COLO668 (cell line): ENCODE results near the gene SLC25A3.

ENCODE experiments used
- DNase-seq: peaks from one replicate; lab custom pipeline; 2025; ENCODE audit not compliant: unreplicated experiment; lab: John Stamatoyannopoulos, UW

SLC25A3 gene

DNA sequence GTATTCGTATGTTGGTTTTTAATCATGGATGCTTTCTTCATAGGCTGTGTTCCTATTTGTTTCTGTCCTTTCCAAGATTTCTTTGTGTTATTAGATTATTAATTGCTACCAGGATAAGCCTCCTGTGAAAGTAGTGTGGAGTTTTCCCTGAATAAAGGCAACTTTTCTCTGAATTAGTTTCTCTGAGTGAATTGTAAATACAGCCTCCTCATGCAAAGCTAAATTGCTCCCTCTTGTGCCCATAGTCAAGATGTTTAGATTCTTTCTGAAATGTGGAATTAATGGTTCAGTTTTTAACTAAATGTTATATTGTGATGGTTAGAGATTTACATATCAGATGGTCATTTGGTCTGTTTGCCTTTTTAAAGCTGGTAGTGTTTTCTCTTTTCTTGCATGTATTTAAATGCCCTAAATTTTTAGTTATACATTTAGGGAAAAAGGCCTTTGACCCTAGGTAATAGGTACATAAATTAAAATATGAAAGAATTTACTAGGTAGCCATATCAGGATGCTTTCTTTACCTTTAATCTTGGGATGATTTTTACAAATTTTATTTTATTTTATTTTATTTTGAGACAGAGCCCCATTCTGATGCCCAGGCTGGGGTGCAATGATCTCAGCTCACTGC, 60.5 kb downstream of the SLC25A3 start:
- peak; percentile 12 for DNase-seq
